ENCODE measurements around the gene MRPL23.

The MRPL23 gene

DNA sequence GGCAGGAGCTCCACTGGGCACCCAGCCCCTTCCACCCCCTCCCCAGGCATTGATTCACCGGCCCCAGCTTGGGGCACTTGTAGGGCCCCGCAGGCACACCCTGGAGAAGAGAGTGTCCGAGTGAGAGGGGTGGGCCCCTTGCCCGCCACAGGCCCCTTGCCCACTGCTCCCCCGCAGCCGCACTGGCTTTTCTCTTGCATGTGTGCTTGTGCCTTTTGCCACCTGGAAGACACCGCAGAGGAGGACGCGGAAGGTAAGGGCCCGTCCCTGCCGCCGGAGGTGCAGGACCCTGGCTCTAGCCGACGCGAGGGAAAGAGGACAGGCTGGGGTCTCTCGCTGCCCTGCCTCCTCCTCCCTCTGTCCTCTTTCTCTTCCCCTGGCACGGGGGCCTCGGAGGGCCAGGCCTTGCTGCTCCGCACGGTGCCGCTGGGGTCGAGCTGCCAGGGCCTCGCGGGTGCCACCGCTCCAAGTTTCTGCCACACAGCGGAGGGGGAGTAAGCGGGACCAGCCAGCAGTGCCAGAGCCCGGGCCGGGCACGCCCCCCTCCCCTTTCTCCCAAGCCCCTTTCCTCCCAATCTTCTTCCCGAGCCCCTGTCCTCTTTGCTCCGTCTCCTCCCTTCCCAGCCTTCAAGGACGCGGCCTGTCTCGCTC, 18.1 kb upstream of the MRPL23 start (continued):
- TF ChIP-seq, protein P1, sequence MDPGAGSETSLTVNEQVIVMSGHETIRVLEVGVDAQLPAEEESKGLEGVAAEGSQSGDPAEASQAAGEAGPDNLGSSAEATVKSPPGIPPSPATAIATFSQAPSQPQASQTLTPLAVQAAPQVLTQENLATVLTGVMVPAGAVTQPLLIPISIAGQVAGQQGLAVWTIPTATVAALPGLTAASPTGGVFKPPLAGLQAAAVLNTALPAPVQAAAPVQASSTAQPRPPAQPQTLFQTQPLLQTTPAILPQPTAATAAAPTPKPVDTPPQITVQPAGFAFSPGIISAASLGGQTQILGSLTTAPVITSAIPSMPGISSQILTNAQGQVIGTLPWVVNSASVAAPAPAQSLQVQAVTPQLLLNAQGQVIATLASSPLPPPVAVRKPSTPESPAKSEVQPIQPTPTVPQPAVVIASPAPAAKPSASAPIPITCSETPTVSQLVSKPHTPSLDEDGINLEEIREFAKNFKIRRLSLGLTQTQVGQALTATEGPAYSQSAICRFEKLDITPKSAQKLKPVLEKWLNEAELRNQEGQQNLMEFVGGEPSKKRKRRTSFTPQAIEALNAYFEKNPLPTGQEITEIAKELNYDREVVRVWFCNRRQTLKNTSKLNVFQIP (CRISPR knock-in tag; IDR thresholded peaks at IDR 0.05; ENCODE audit: borderline replicate concordance, low read depth): no peak
- TF ChIP-seq TCF4 (CRISPR knock-in tag; IDR thresholded peaks at IDR 0.05; ENCODE audit: borderline replicate concordance): no peak

DNA sequence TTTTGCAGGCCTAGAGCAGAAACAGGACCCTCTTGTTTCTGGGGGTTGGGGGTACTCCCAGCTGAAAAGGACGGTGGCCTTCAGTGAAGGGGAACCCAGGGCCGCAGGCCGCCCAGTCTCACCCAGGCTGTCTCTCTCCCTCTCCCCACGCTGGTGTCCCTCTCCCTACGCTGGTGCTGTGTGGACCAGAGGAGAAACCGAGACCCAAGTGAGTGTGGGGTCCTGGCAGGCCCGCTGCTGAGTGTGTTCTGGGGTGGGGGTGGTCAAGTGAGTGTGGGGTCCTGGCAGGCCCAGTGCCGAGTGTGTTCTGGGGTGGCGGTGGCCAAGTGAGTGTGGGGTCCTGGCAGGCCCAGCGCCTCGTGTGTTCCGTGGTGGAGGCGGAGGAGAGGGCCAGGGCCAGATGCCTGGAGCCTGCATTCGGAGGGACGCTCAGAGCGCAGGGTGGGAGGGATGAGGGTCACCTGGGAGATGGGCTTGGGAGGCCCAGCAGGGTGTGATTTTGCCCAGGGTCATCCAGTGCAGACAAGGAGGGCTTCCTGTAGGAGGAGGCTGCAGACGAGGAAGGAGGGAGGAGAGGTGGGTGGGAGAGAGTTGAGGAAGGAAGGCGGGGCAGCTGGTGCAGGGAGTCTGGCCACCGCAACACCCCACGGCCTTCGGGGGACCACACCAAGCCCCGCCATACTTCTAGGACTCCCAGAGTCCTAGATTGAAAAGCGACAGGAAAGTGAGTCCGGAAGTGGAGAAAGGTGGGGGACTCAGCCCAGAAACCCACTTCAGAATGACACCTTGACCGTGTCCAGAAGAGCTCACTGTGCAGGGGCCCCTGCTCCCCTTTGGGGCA, 17.3 kb upstream of the MRPL23 start:
- no peak for ATAC-seq

DNA sequence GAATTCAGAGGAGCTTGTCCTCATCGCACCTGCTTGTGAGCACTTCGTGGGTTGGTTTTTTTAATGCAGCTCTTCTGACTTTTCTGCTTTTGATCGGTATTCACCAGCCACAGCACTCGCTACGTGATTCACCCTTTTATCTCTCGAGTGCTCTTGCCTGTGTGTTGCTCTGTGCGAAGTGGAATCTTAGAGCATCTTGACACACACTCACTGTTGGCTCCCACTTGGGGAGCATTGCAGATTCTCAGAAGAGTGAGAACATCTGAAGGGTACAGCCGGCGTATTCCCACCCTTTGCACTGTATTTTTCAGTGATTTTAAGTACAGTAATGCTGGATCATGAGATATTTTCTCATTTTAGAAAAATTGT, 16.7 kb upstream of the MRPL23 start:
- TF ChIP-seq ARNTL (CRISPR knock-in tag; IDR thresholded peaks at IDR 0.05; ENCODE audit: borderline replicate concordance, low read depth) (no peak), GLIS3 (CRISPR knock-in tag; IDR thresholded peaks at IDR 0.05) (no peak), BACH2 (CRISPR knock-in tag; IDR thresholded peaks at IDR 0.05; ENCODE audit: borderline replicate concordance) (no peak), ESRRG (CRISPR knock-in tag; IDR thresholded peaks at IDR 0.05) (no peak), ZNF70 (CRISPR knock-in tag; IDR thresholded peaks at IDR 0.05) (no peak), PPARA (CRISPR knock-in tag; IDR thresholded peaks at IDR 0.05; ENCODE audit: borderline replicate concordance) (no peak), OSR1 (CRISPR knock-in tag; IDR thresholded peaks at IDR 0.05) (no peak), ZFP30 (CRISPR knock-in tag; IDR thresholded peaks at IDR 0.05) (no peak), RARB (CRISPR knock-in tag; IDR thresholded peaks at IDR 0.05) (no peak), TOX (CRISPR knock-in tag; IDR thresholded peaks at IDR 0.05; ENCODE audit: borderline replicate concordance) (no peak), ZC3H10 (CRISPR knock-in tag; IDR thresholded peaks at IDR 0.05) (no peak)
- TF ChIP-seq, protein P2, sequence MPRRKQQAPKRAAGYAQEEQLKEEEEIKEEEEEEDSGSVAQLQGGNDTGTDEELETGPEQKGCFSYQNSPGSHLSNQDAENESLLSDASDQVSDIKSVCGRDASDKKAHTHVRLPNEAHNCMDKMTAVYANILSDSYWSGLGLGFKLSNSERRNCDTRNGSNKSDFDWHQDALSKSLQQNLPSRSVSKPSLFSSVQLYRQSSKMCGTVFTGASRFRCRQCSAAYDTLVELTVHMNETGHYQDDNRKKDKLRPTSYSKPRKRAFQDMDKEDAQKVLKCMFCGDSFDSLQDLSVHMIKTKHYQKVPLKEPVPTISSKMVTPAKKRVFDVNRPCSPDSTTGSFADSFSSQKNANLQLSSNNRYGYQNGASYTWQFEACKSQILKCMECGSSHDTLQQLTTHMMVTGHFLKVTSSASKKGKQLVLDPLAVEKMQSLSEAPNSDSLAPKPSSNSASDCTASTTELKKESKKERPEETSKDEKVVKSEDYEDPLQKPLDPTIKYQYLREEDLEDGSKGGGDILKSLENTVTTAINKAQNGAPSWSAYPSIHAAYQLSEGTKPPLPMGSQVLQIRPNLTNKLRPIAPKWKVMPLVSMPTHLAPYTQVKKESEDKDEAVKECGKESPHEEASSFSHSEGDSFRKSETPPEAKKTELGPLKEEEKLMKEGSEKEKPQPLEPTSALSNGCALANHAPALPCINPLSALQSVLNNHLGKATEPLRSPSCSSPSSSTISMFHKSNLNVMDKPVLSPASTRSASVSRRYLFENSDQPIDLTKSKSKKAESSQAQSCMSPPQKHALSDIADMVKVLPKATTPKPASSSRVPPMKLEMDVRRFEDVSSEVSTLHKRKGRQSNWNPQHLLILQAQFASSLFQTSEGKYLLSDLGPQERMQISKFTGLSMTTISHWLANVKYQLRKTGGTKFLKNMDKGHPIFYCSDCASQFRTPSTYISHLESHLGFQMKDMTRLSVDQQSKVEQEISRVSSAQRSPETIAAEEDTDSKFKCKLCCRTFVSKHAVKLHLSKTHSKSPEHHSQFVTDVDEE (CRISPR knock-in tag; IDR thresholded peaks at IDR 0.05): no peak

More for the DNA sequence above, 17.3 kb upstream of the MRPL23 start:
- no peak for TF ChIP-seq OSR1 (CRISPR knock-in tag; IDR thresholded peaks at IDR 0.05)

DNA sequence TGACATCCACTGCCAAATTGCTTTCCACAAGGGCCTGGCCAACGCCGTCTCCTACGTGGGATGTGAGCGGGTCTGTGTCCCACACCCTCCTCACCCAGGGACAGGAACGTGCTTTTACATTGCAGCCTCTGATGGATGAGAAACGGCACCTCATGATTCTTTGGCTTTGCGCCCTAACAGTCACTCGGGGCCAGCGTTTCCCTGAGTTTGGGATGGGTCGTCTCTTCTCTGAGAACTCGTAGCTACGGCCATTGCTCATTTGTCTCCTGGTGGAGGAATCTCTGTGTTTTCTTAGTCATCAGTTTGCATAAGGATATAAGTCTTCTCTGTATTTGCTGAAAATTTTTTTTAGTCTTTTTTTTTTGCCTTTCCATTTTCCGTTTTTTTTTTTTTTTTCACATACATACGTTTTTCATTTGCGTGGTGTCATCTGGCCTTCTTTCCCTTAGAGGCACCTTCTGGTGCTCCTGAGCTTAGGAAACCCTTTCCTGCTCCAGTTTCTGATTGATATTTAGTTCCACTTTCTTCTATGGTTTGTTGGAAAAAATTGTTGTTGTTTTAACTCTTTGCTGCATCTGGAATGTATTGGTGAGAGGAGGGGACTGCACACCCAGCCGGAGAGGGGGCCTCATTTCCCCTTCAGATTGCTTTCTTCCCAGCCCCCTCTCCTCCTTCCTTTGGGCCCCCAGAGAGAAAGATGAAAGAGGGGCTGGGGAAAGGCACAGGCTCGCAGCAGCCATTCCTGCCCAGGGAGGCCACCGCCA, 15.6 kb upstream of the MRPL23 start:
- TF ChIP-seq ARNTL (CRISPR knock-in tag; IDR thresholded peaks at IDR 0.05; ENCODE audit: borderline replicate concordance, low read depth): no peak
- TF ChIP-seq TOX (CRISPR knock-in tag; IDR thresholded peaks at IDR 0.05; ENCODE audit: borderline replicate concordance): no peak
- TF ChIP-seq OSR1 (CRISPR knock-in tag; IDR thresholded peaks at IDR 0.05): no peak
- TF ChIP-seq ZFP30 (CRISPR knock-in tag; IDR thresholded peaks at IDR 0.05): no peak
- TF ChIP-seq CSDC2 (CRISPR knock-in tag; IDR thresholded peaks at IDR 0.05): no peak
- TF ChIP-seq, protein P3, sequence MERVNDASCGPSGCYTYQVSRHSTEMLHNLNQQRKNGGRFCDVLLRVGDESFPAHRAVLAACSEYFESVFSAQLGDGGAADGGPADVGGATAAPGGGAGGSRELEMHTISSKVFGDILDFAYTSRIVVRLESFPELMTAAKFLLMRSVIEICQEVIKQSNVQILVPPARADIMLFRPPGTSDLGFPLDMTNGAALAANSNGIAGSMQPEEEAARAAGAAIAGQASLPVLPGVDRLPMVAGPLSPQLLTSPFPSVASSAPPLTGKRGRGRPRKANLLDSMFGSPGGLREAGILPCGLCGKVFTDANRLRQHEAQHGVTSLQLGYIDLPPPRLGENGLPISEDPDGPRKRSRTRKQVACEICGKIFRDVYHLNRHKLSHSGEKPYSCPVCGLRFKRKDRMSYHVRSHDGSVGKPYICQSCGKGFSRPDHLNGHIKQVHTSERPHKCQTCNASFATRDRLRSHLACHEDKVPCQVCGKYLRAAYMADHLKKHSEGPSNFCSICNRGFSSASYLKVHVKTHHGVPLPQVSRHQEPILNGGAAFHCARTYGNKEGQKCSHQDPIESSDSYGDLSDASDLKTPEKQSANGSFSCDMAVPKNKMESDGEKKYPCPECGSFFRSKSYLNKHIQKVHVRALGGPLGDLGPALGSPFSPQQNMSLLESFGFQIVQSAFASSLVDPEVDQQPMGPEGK (CRISPR knock-in tag; IDR thresholded peaks at IDR 0.05; ENCODE audit: borderline replicate concordance): no peak
- no peak for TF ChIP-seq TCF4 (CRISPR knock-in tag; IDR thresholded peaks at IDR 0.05; ENCODE audit: borderline replicate concordance)
- TF ChIP-seq BACH2 (CRISPR knock-in tag; IDR thresholded peaks at IDR 0.05; ENCODE audit: borderline replicate concordance): no peak
- no peak for TF ChIP-seq ZNF8 (CRISPR knock-in tag; IDR thresholded peaks at IDR 0.05)
- TF ChIP-seq RARB (CRISPR knock-in tag; IDR thresholded peaks at IDR 0.05): no peak
- TF ChIP-seq PPARA (CRISPR knock-in tag; IDR thresholded peaks at IDR 0.05; ENCODE audit: borderline replicate concordance): no peak
- no peak for TF ChIP-seq ZFP3 (CRISPR knock-in tag; IDR thresholded peaks at IDR 0.05)
- TF ChIP-seq ISL1 (CRISPR knock-in tag; IDR thresholded peaks at IDR 0.05): no peak
- TF ChIP-seq, protein P4, sequence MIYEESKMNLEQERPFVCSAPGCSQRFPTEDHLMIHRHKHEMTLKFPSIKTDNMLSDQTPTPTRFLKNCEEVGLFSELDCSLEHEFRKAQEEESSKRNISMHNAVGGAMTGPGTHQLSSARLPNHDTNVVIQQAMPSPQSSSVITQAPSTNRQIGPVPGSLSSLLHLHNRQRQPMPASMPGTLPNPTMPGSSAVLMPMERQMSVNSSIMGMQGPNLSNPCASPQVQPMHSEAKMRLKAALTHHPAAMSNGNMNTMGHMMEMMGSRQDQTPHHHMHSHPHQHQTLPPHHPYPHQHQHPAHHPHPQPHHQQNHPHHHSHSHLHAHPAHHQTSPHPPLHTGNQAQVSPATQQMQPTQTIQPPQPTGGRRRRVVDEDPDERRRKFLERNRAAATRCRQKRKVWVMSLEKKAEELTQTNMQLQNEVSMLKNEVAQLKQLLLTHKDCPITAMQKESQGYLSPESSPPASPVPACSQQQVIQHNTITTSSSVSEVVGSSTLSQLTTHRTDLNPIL (CRISPR knock-in tag; IDR thresholded peaks at IDR 0.05; ENCODE audit: low read depth): no peak
- no peak for TF ChIP-seq ESRRG (CRISPR knock-in tag; IDR thresholded peaks at IDR 0.05)
- no peak for TF ChIP-seq ZNF565 (CRISPR knock-in tag; conservative IDR thresholded peaks at IDR 0.05; ENCODE audit: low read depth)
- no peak for TF ChIP-seq SNAI2 (CRISPR knock-in tag; IDR thresholded peaks at IDR 0.05)
- no peak for TF ChIP-seq GLIS3 (CRISPR knock-in tag; IDR thresholded peaks at IDR 0.05)
- no peak for ATAC-seq

More for the DNA sequence above, 16.7 kb upstream of the MRPL23 start:
- no peak for ATAC-seq

Data from SK-N-SH treated with all-trans-retinoic acid at 6 μM for 48 hours (cell line).